GM19328 (cell line): ENCODE data around the gene MYCBP.
"Not testable (repeated sequence)": the region's sequence is repeated elsewhere in the genome, so short reads cannot be mapped to it uniquely, and the experiment has no call there.

ENCODE experiments used
- ATAC-seq: cut with Tn5 transposase; IDR thresholded peaks from one replicate; pipeline ENCODE4 v1.9.1; 2021; ENCODE audit warnings: mild to moderate bottlenecking, moderate library complexity; ENCODE audit not compliant: unreplicated experiment

Gene MYCBP

GRCh38 chr1:38870996-38871395 lies 2.2 kb downstream of the MYCBP start:
- ATAC-seq, result no peak

- ATAC-seq, result no peak
Observed at GRCh38 chr1:38867208-38867607, 5.9 kb downstream of the MYCBP start.

- ATAC-seq, result no peak
Observed at GRCh38 chr1:38865112-38865715, 7.9 kb downstream of the MYCBP start.

GRCh38 chr1:38860454-38860795 lies 12.7 kb downstream of the MYCBP start:
- ATAC-seq, result no peak

- ATAC-seq, result peak; percentile 98
Observed at GRCh38 chr1:38859561-38860453, 13.3 kb downstream of the MYCBP start, which contains the start of gene RRAGC. TSS of gene RRAGC (minus strand) at chr1:38859772. CDS start at chr1:38859646, 126 bp downstream.

- peak; percentile 17 for ATAC-seq
Observed at GRCh38 chr1:38858833-38859560, 14.2 kb downstream of the MYCBP start.

GRCh38 chr1:38852780-38853179 lies 20.4 kb downstream of the MYCBP start:
- no peak for ATAC-seq

GRCh38 chr1:38848071-38848470 lies 25.1 kb downstream of the MYCBP start:
- ATAC-seq, result no peak

- ATAC-seq, result no peak
Observed at GRCh38 chr1:38846210-38846609, 26.9 kb downstream of the MYCBP start.

GRCh38 chr1:38845088-38845487 lies 28.1 kb downstream of the MYCBP start:
- not testable (repeated sequence) for ATAC-seq

- ATAC-seq, result no peak
Observed at GRCh38 chr1:38840281-38840680, 32.9 kb downstream of the MYCBP start.

GRCh38 chr1:38839363-38839762 lies 33.8 kb downstream of the MYCBP start:
- no peak for ATAC-seq

GRCh38 chr1:38836316-38836715 lies 36.8 kb downstream of the MYCBP start:
- not testable (repeated sequence) for ATAC-seq

- ATAC-seq, result no peak
Observed at GRCh38 chr1:38834937-38835827, 38.0 kb downstream of the MYCBP start.

GRCh38 chr1:38834221-38834782 lies 38.8 kb downstream of the MYCBP start:
- no peak for ATAC-seq

- ATAC-seq, result no peak
Observed at GRCh38 chr1:38833146-38833545, 40.0 kb downstream of the MYCBP start.

- no peak for ATAC-seq
Observed at GRCh38 chr1:38832370-38832734, 40.8 kb downstream of the MYCBP start.

- no peak for ATAC-seq
Observed at GRCh38 chr1:38831731-38832369, 41.3 kb downstream of the MYCBP start.

GRCh38 chr1:38829368-38829767 lies 43.8 kb downstream of the MYCBP start:
- no peak for ATAC-seq

- no peak for ATAC-seq
Observed at GRCh38 chr1:38827318-38827717, 45.8 kb downstream of the MYCBP start.
